Measurements from ENCODE around the gene MRPL53. TPM values are rescaled to one million over a fixed set of nuclear protein-coding genes. Genes with fewer than 3 reads are reported as not detected.
"Not testable (repeated sequence)": the region's sequence is repeated elsewhere in the genome, so short reads cannot be mapped to it uniquely, and the experiment has no call there.

MRPL53 gene
- total and polyA plus RNA-seq, 9 of the 15 experiments (the other 6 are each of a cell fraction or from before 2014, with no cell fraction given), result 11.5 to 87.9 (median 41.1) TPM

- DNase-seq (ENCODE audit: extremely low read depth in 1 of 4, low spot score in 3 of 4), result not testable (repeated sequence)
These were observed 1.7 kb downstream of the MRPL53 start for GRCh38 chr2:74470742-74471141.

GRCh38 chr2:74464406-74464805 is 8.1 kb downstream of the MRPL53 start:
- Histone ChIP-seq H2AFZ (ENCODE audit: low read depth, low read length) (peak overlapping the region; percentile 89), H3K9ac (ENCODE audit: insufficient read depth in 1 of 2, low read depth in 2 of 2, low read length in 2 of 2) (peak overlapping the region; percentile 85 to 99), H3K9me1 (ENCODE audit: control insufficient read depth, insufficient read depth, low read length) (no peaks in the 10 kb centered on the region), H3K4me3 (peak overlapping the region; percentile 88), H3K36me3 (ENCODE audit: control insufficient read depth, insufficient read depth, low read length) (peaks cover 25% of the 10 kb centered on the region), H3K9me3 (replicated peaks; ENCODE audit: control insufficient read depth, insufficient read depth, low read depth, low read length) (no peaks in the 10 kb centered on the region), H3K27ac (ENCODE audit: extremely low read depth, low read depth, low read length) (peak overlapping the region; percentile 73), H3K4me1 (replicated peaks in 1 of 2; ENCODE audit: control insufficient read depth in 2 of 2, insufficient read depth in 2 of 2, low read length in 2 of 2) (peaks cover 7 to 32% of the 10 kb centered on the region in 2 experiments; a peak in 3 of 5 replicates), H3K27me3 (ENCODE audit: control insufficient read depth in 2 of 2, insufficient read depth in 2 of 2, low read length in 2 of 2) (no peaks in the 10 kb centered on the region), H3K79me2 (ENCODE audit: control insufficient read depth, insufficient read depth, low read length) (peaks cover 21% of the 10 kb centered on the region), H3K4me2 (ENCODE audit: insufficient read depth, low read length) (peak overlapping the region; percentile 90), H4K20me1 (replicated peaks; ENCODE audit: control insufficient read depth, insufficient read depth, low read length) (no peaks in the 10 kb centered on the region; the same call in 1 of the 2 replicates)
- in situ Hi-C loops (cut with MboI), result no loop called here
- intact Hi-C loops (cut with micrococcal nuclease), result no loop called here
- BruUV-seq (replicated peaks), result no TSS peak
- DNase-seq (ENCODE audit: extremely low read depth in 1 of 4, low spot score in 3 of 4) (no peak), FAIRE-seq (no peak), ATAC-seq (peak; percentile 22)
- POLR2A ChIA-PET, result interaction anchor here (1.0 kb wide), 2 partner anchors 9 to 10 kb away, joined by 3 read pairs; partner anchors contain the start of gene INO80B
- CTCF ChIA-PET (ENCODE audit: low intra/inter-chr PET ratio), result no interaction called here
- 0% methylated on average over 7 of the region's 13 CpGs for WGBS (ENCODE audit: insufficient coverage, low coverage, missing lambda C conversion rate)
- TF ChIP-seq E2F6 (IDR thresholded peaks at IDR 0.05; ENCODE audit: borderline replicate concordance in 1 of 2, extremely low read depth in 1 of 2, insufficient read depth in 1 of 2, insufficient read length in 1 of 2, low read depth in 1 of 2, low read length in 1 of 2, poor library complexity in 1 of 2, severe bottlenecking in 1 of 2) (peak in 1 of 2 experiments; percentile 63), ILF3 (IDR thresholded peaks at IDR 0.05; ENCODE audit: borderline replicate concordance) (no peak)

More at GRCh38 chr2:74470742-74471141, 1.7 kb downstream of the MRPL53 start:
- H3K27ac ChIP-seq (ENCODE audit: extremely low read depth, low read depth, low read length); in situ Hi-C loops (cut with MboI); FAIRE-seq; BruUV-seq (replicated peaks); CTCF ChIA-PET (ENCODE audit: low intra/inter-chr PET ratio); H3K27me3 ChIP-seq (ENCODE audit: control insufficient read depth in 2 of 2, insufficient read depth in 2 of 2, low read length in 2 of 2); H3K4me2 ChIP-seq (ENCODE audit: insufficient read depth, low read length); ATAC-seq; H3K9ac ChIP-seq (ENCODE audit: insufficient read depth in 1 of 2, low read depth in 2 of 2, low read length in 2 of 2); H3K4me3 ChIP-seq; H4K20me1 ChIP-seq (replicated peaks; ENCODE audit: control insufficient read depth, insufficient read depth, low read length); H3K9me1 ChIP-seq (ENCODE audit: control insufficient read depth, insufficient read depth, low read length); H3K9me3 ChIP-seq (replicated peaks; ENCODE audit: control insufficient read depth, insufficient read depth, low read depth, low read length); H2AFZ ChIP-seq (ENCODE audit: low read depth, low read length): not testable (repeated sequence)
- intact Hi-C loops (cut with micrococcal nuclease), result loop anchor here (5.0 kb wide), 1 partner anchor 73 kb away; no protein-coding TSS in a partner anchor
- TF ChIP-seq POLR2A (conservative IDR thresholded peaks at IDR 0.05), result 0 out of 2 replicates have a peak, but pooled peaks have one; percentile 27
- 0 out of 2 replicates have a peak, but pooled peaks have one; percentile 27 for TF ChIP-seq POLR2G (IDR thresholded peaks at IDR 0.05; ENCODE audit: low read depth, low read length)
- peaks cover 13% of the 10 kb centered on the region; the same call in 2 of the 3 replicates for H3K79me2 ChIP-seq (ENCODE audit: control insufficient read depth, insufficient read depth, low read length)
- 94% methylated on average over 9 of the region's 12 CpGs for WGBS (ENCODE audit: insufficient coverage, low coverage, missing lambda C conversion rate)
- POLR2A ChIA-PET, result interaction anchor here (0.6 to 4.0 kb wide), 5 partner anchors 9 to 46 kb away, joined by 3 to 28 read pairs (median 3); partner anchors contain the start of genes CCDC142 and TTC31
- H3K36me3 ChIP-seq (ENCODE audit: control insufficient read depth, insufficient read depth, low read length), result peaks cover 16% of the 10 kb centered on the region; the same call in 2 of the 3 replicates
- H3K4me1 ChIP-seq (replicated peaks in 1 of 2; ENCODE audit: control insufficient read depth in 2 of 2, insufficient read depth in 2 of 2, low read length in 2 of 2), result peaks cover 14 to 20% of the 10 kb centered on the region in 2 experiments; a peak in 3 of 5 replicates
